Measurements from ENCODE around the gene TTC34. TPM values are rescaled to one million over a fixed set of nuclear protein-coding genes. Genes with fewer than 3 reads are reported as not detected.

Gene TTC34
- total and polyA plus RNA-seq, 2 of the 4 experiments (the other 2 are of a cell fraction), result under 0.01 to 0.09 TPM

DNA sequence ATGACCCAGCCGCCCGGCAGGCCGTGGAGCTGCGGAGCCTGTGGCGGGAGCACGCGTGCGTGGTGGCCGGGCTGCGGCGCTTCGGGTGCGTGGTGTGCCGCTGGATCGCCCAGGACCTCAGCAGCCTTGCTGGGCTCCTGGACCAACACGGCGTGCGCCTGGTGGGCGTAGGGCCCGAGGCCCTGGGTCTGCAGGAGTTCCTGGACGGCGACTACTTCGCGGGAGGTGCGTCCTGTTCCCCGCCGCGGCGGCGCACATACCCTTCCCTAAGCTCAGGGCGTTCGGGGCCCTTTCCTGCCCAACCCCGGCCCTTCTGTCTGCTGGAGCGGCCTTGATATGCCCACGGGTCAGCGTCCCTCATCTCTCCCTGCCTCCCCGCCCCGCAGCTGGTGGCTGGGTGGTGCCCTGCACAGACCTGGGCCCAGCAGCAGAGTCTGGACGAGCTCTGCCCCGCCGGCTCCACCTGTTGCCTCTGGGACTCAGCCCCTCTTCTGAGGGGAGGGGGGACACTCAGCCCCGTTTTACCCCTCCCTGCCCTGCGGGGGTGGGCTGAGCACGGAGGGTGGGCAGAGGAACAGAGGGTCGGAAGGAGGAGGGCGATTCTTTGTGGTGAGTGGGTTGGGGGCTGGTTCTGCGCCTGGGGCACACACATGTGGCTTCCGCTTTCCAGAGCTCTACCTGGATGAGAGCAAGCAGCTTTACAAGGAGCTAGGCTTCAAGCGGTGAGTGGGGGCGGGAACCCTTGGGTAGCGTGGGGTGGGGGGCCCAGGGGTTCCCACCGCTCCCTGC is 214.2 kb downstream of the TTC34 start:
- Histone ChIP-seq H3K9me1 (ENCODE audit: insufficient read depth, low read length) (peaks cover 5% of the 10 kb centered on the region), H3K56ac (ENCODE audit: extremely low read depth, insufficient read depth, low read length) (no peak overlapping the region), H3K27me3 (ENCODE audit: control insufficient read depth, insufficient read depth, low read length) (no peaks in the 10 kb centered on the region), H4K91ac (ENCODE audit: insufficient read depth, low read depth, low read length) (no peak overlapping the region), H2BK5ac (ENCODE audit: low read depth, low read length, poor library complexity, severe bottlenecking) (peak overlapping the region; percentile 77), H3K4me2 (ENCODE audit: low read depth, low read length) (peak overlapping the region; percentile 86), H3K23ac (ENCODE audit: low read depth, low read length) (peak overlapping the region; percentile 42; the same call in 1 of the 2 replicates), H2AK5ac (ENCODE audit: low read depth, low read length) (peak overlapping the region; percentile 45), H3K79me1 (ENCODE audit: low read depth in 1 of 2, low read length in 2 of 2) (peaks cover 0 to 26% of the 10 kb centered on the region in 2 experiments; a peak in 2 of 4 replicates), H3K4me1 (ENCODE audit: control insufficient read depth, insufficient read depth, low read length) (peaks cover 14% of the 10 kb centered on the region), H2AFZ (replicated peaks; ENCODE audit: low read length, poor library complexity) (peak overlapping the region; percentile 100), H3K18ac (ENCODE audit: low read depth, low read length) (no peak overlapping the region), H4K20me1 (ENCODE audit: insufficient read depth, low read length) (no peaks in the 10 kb centered on the region; the same call in 1 of the 2 replicates), H4K8ac (ENCODE audit: low read depth in 2 of 2, low read length in 2 of 2) (peak overlapping the region; percentile 22 to 97; a peak in 3 of 4 replicates), H2BK120ac (ENCODE audit: low read depth, low read length) (no peak overlapping the region), H3K9ac (ENCODE audit: low read depth, low read length) (peak overlapping the region; percentile 78), H3K4me3 (ENCODE audit: insufficient read depth, low read depth, low read length) (peak overlapping the region; percentile 95), H2BK20ac (ENCODE audit: low read depth, low read length) (no peak overlapping the region), H2BK15ac (ENCODE audit: low read depth, low read length) (no peak overlapping the region), H3K9me3 (ENCODE audit: control insufficient read depth, insufficient read depth, low read length) (no peaks in the 10 kb centered on the region), H3K27ac (ENCODE audit: insufficient read depth, low read length) (peak overlapping the region; percentile 16; the same call in 1 of the 2 replicates), H3K4ac (ENCODE audit: low read depth, low read length) (peak overlapping the region; percentile 19), H3K36me3 (ENCODE audit: control insufficient read depth, insufficient read depth, low read length) (peaks cover 2% of the 10 kb centered on the region; the same call in 1 of the 2 replicates), H2AK9ac (replicated peaks; ENCODE audit: low read depth, low read length, poor library complexity) (peak overlapping the region; percentile 96), H3K14ac (replicated peaks; ENCODE audit: low read depth, low read length) (peak overlapping the region; percentile 40; the same call in 1 of the 2 replicates), H4K5ac (ENCODE audit: low read depth, low read length) (peak overlapping the region; percentile 22)
- CTCF ChIA-PET, result no interaction called here
- intact Hi-C loops (cut with micrococcal nuclease), result loop anchor here (1.0 to 2.0 kb wide), 3 partner anchors 24 to 726 kb away; no protein-coding TSS in a partner anchor
- in situ Hi-C loops (cut with MboI; ENCODE audit: low sequenced_read_pairs), result no loop called here
- 4% methylated on average over 21 of the region's 52 CpGs; no CpG with 5 or more reads in 1 of the 2 experiments for WGBS, 2 experiments (ENCODE audit: extremely low coverage in 2 of 2, insufficient read length in 1 of 2)
- POLR2A ChIA-PET (ENCODE audit: unreplicated experiment), result no interaction called here
- no TSS peak for BruUV-seq (replicated peaks)
- dilution Hi-C loops (cut with HindIII; ENCODE audit: low sequenced_read_pairs, unreplicated experiment), result no loop called here
- DNase-seq, result peak; percentile 13
- peak; percentile 4; the same call in 1 of the 2 replicates for TF ChIP-seq MXI1 (IDR thresholded peaks at IDR 0.05; ENCODE audit: borderline replicate concordance, low read depth, low read length)
- no peak for TF ChIP-seq NFE2L2 (IDR thresholded peaks at IDR 0.05; ENCODE audit: low read depth, low read length)
- peak; percentile 21 for ATAC-seq (ENCODE audit: low read depth)
